Natural killer cell (primary cell): ENCODE results near the gene DOCK4. TPM values are rescaled to one million over a fixed set of nuclear protein-coding genes. Genes with fewer than 3 reads are reported as not detected.

Experiments used
- ATAC-seq, 3 donors: fragments of 150-1000 bp in 2 of 3; fragments of 200-7000 bp in 1 of 3; cut with Tn5 transposase; 1 replicate in 1 of 3; 2 replicates in 2 of 3; pipeline ENCODE4 v1.10.0; 2021; ENCODE audit warnings: mild to moderate bottlenecking in 2 of 3, moderate library complexity in 2 of 3
- DNase-seq, 2 donors: peaks; one replicate each; pipeline versions ENCODE4 v3.0.0 to v3.0.0-alpha.2; 2013 to 2021; ENCODE audit warnings: mixed read lengths in 1 of 2
- H3K27ac ChIP-seq: one replicate; pipeline ENCODE4 v1.5.1; 2013; ENCODE audit warnings: mild to moderate bottlenecking, low read length
- H3K27me3 ChIP-seq: one replicate; pipeline ENCODE4 v1.6.1; 2013; ENCODE audit warnings: low read length; ENCODE audit not compliant: control insufficient read depth, insufficient read depth
- H3K36me3 ChIP-seq: one replicate; pipeline ENCODE4 v1.6.1; 2013; ENCODE audit warnings: low read length; ENCODE audit not compliant: control insufficient read depth, insufficient read depth
- H3K4me1 ChIP-seq: one replicate; pipeline ENCODE4 v1.6.1; 2013; ENCODE audit warnings: low read length; ENCODE audit not compliant: control insufficient read depth, insufficient read depth
- H3K4me3 ChIP-seq: one replicate; pipeline ENCODE4 v1.5.1; 2013; ENCODE audit warnings: low read length
- H3K9me3 ChIP-seq: one replicate; pipeline ENCODE4 v1.6.1; 2013; ENCODE audit warnings: low read length; ENCODE audit not compliant: control insufficient read depth, insufficient read depth
- H3K27ac Mint-ChIP-seq, 2 donors: one replicate each; pipeline ENCODE4 v1.8.0; 2022; ENCODE audit warnings: mild to moderate bottlenecking in 2 of 2, mixed read lengths in 2 of 2, moderate library complexity in 1 of 2
- H3K27me3 Mint-ChIP-seq, 2 donors: one replicate each; pipeline ENCODE4 v1.8.0; 2022; ENCODE audit warnings: low read depth in 2 of 2, mixed read lengths in 2 of 2
- H3K36me3 Mint-ChIP-seq: one replicate; pipeline ENCODE4 v1.8.0; 2022; ENCODE audit warnings: mixed read lengths
- H3K4me1 Mint-ChIP-seq, 2 donors: one replicate each; pipeline ENCODE4 v1.8.0; 2022; ENCODE audit warnings: mixed read lengths in 2 of 2
- H3K4me3 Mint-ChIP-seq: one replicate; pipeline ENCODE4 v1.8.0; 2022; ENCODE audit warnings: mild to moderate bottlenecking, moderate library complexity, mixed read lengths
- H3K9me3 Mint-ChIP-seq, 2 donors: one replicate each; pipeline ENCODE4 v1.8.0; 2022; ENCODE audit warnings: mixed read lengths in 2 of 2
- WGBS: methylation state at CpG from one replicate; pipeline ENCODE4 v1.1.7; 2013; ENCODE audit warnings: missing lambda C conversion rate; ENCODE audit not compliant: insufficient coverage; 5-methylcytosine and 5-hydroxymethylcytosine counted together
- intact Hi-C: fragments of 100-400 bp; cut with micrococcal nuclease; formaldehyde crosslinking; loops from one replicate; pipeline ENCODE4 v1.14.2; 2022
- total RNA-seq, 4 donors: library from RNA; stranded (reverse); fragments of 120-200 nt in 1 of 4; gene quantifications; one replicate each; pipeline versions ENCODE4 v1.2.3 to v1.2.4, GENCODE V29; 2013 to 2022
- TF ChIP-seq, protein P1 (sequence below): fragments of 200-600 bp; IDR thresholded peaks from one replicate; pipeline ENCODE4 v1.8.0; 2022; ENCODE audit warnings: antibody characterized with exemption

Gene DOCK4
- total RNA-seq, 3 donors from 2014 or later (not counting 1 experiment from before 2014, with no cell fraction given): 0.61 to 2.4 (median 0.89) TPM

GRCh38 chr7:112007185-112007584, 199.0 kb downstream of the DOCK4 start:
- Histone ChIP-seq H3K4me3 (no peak overlapping the region), H3K4me1 (no peaks in the 10 kb centered on the region), H3K36me3 (no peaks in the 10 kb centered on the region), H3K27me3 (no peaks in the 10 kb centered on the region), H3K9me3 (no peaks in the 10 kb centered on the region), H3K27ac (no peak overlapping the region)
- WGBS: 87% methylated on average over 3 of the region's 4 CpGs
- H3K9me3 Mint-ChIP-seq: peaks cover 3 to 5% of the 10 kb centered on the region in 2 donors
- no peaks in the 10 kb centered on the region for H3K27me3 Mint-ChIP-seq
- ATAC-seq (no peak), DNase-seq (no peak)
- TF ChIP-seq, protein P1, sequence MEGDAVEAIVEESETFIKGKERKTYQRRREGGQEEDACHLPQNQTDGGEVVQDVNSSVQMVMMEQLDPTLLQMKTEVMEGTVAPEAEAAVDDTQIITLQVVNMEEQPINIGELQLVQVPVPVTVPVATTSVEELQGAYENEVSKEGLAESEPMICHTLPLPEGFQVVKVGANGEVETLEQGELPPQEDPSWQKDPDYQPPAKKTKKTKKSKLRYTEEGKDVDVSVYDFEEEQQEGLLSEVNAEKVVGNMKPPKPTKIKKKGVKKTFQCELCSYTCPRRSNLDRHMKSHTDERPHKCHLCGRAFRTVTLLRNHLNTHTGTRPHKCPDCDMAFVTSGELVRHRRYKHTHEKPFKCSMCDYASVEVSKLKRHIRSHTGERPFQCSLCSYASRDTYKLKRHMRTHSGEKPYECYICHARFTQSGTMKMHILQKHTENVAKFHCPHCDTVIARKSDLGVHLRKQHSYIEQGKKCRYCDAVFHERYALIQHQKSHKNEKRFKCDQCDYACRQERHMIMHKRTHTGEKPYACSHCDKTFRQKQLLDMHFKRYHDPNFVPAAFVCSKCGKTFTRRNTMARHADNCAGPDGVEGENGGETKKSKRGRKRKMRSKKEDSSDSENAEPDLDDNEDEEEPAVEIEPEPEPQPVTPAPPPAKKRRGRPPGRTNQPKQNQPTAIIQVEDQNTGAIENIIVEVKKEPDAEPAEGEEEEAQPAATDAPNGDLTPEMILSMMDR: no peak
- no peaks in the 10 kb centered on the region for H3K4me1 Mint-ChIP-seq
- no peak overlapping the region for H3K4me3 Mint-ChIP-seq
- no peaks in the 10 kb centered on the region for H3K36me3 Mint-ChIP-seq
- no peak overlapping the region for H3K27ac Mint-ChIP-seq
- intact Hi-C loops: no loop called here

- peaks cover 5% of the 10 kb centered on the region in 2 donors for H3K9me3 Mint-ChIP-seq
- TF ChIP-seq, protein P1: no peak
- H3K4me1 Mint-ChIP-seq: no peaks in the 10 kb centered on the region
- intact Hi-C loops: no loop called here
- H3K27ac ChIP-seq: no peak overlapping the region
- no peaks in the 10 kb centered on the region for H3K36me3 Mint-ChIP-seq
- no peaks in the 10 kb centered on the region for H3K27me3 ChIP-seq
- DNase-seq (no peak), ATAC-seq (no peak)
- H3K27ac Mint-ChIP-seq: no peak overlapping the region
- WGBS: 69% methylated on average over 2 of the region's 2 CpGs
- H3K4me3 ChIP-seq: no peak overlapping the region
- no peaks in the 10 kb centered on the region for H3K27me3 Mint-ChIP-seq
- no peaks in the 10 kb centered on the region for H3K36me3 ChIP-seq
- H3K9me3 ChIP-seq: no peaks in the 10 kb centered on the region
- no peaks in the 10 kb centered on the region for H3K4me1 ChIP-seq
- no peak overlapping the region for H3K4me3 Mint-ChIP-seq
These were observed 200.1 kb downstream of the DOCK4 start for GRCh38 chr7:112006071-112006470.

DNA sequence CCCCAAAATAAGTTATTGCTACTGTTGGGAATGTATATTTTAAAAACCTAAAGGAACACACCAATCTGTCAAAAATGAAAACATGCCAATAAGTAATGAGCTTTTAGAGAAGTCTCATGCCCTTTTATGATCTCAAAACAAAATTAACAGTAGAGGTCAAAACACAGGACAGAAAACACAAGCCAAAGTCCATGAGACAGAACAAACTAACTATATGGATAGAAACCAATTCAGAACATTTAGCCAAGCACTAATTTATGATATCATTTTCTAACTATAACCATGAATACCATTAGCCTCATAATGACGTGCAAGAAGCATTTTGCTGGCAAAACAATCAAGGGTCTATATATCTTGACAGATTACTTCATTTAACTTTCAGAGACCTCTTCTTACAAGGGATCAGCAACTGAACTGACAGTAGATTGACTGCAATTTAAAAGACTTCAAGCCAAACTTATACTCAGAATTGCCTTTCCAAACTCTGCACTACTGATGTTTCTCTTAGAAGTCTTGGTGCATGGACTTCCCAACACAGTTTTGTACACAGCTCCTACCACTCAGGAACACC, 200.9 kb downstream of the DOCK4 start:
- ATAC-seq (no peak), DNase-seq (no peak)
- TF ChIP-seq, protein P1: no peak
- no peaks in the 10 kb centered on the region for H3K4me1 Mint-ChIP-seq
- no peak overlapping the region for H3K27ac ChIP-seq
- no peak overlapping the region for H3K4me3 Mint-ChIP-seq
- no peaks in the 10 kb centered on the region for H3K4me1 ChIP-seq
- H3K9me3 Mint-ChIP-seq: peaks cover 5% of the 10 kb centered on the region in 2 donors
- H3K27me3 ChIP-seq: no peaks in the 10 kb centered on the region
- intact Hi-C loops: no loop called here
- no peaks in the 10 kb centered on the region for H3K9me3 ChIP-seq
- no peaks in the 10 kb centered on the region for H3K27me3 Mint-ChIP-seq
- no peak overlapping the region for H3K4me3 ChIP-seq
- no peaks in the 10 kb centered on the region for H3K36me3 ChIP-seq
- 73% methylated on average over 1 of the region's 1 CpG for WGBS
- H3K27ac Mint-ChIP-seq: no peak overlapping the region
- H3K36me3 Mint-ChIP-seq: no peaks in the 10 kb centered on the region
